Measurements from ENCODE around the gene ARMH1.

The ARMH1 gene

GRCh38 chr1:44678626-44679025 is 4.1 kb downstream of the ARMH1 start:
- Histone ChIP-seq H3K9me3 (no peaks in the 10 kb centered on the region), H3K27me3 (peaks cover 0 to 2% of the 10 kb centered on the region in 2 donors), H3K36me3 (no peaks in the 10 kb centered on the region), H3K27ac (no peak overlapping the region), H3K4me1 (peaks cover 0 to 8% (median 4%) of the 10 kb centered on the region in 4 donors), H3K4me3 (no peak overlapping the region)
- no peak for DNase-seq
- no peak for TF ChIP-seq CTCF (IDR thresholded peaks at IDR 0.05)
- intact Hi-C loops (cut with DNase I; ENCODE audit: low total_unique reads): no loop called here

- Histone ChIP-seq H3K4me1 (peaks cover 0 to 8% (median 4%) of the 10 kb centered on the region in 4 donors), H3K4me3 (no peak overlapping the region), H3K9me3 (no peaks in the 10 kb centered on the region), H3K27me3 (no peaks in the 10 kb centered on the region), H3K27ac (no peak overlapping the region), H3K36me3 (no peaks in the 10 kb centered on the region)
- intact Hi-C loops (cut with DNase I; ENCODE audit: low total_unique reads): no loop called here
- no peak for DNase-seq
- TF ChIP-seq CTCF (IDR thresholded peaks at IDR 0.05): no peak
Observed at GRCh38 chr1:44679468-44679867, 5.0 kb downstream of the ARMH1 start.

GRCh38 chr1:44681905-44682882 is 7.7 kb downstream of the ARMH1 start:
- Histone ChIP-seq H3K9me3 (no peaks in the 10 kb centered on the region), H3K27me3 (no peaks in the 10 kb centered on the region), H3K36me3 (no peaks in the 10 kb centered on the region), H3K27ac (no peak overlapping the region), H3K4me3 (no peak overlapping the region), H3K4me1 (no peaks in the 10 kb centered on the region)
- intact Hi-C loops (cut with DNase I; ENCODE audit: low total_unique reads): no loop called here
- DNase-seq: no peak
- TF ChIP-seq CTCF (IDR thresholded peaks at IDR 0.05): no peak

- no peak overlapping the region for H3K27ac ChIP-seq
- no peak overlapping the region for H3K4me3 ChIP-seq
- H3K36me3 ChIP-seq: no peaks in the 10 kb centered on the region
- no peaks in the 10 kb centered on the region for H3K27me3 ChIP-seq
- no peaks in the 10 kb centered on the region for H3K4me1 ChIP-seq
- DNase-seq: no peak
- intact Hi-C loops (cut with DNase I; ENCODE audit: low total_unique reads): no loop called here
- no peaks in the 10 kb centered on the region for H3K9me3 ChIP-seq
- TF ChIP-seq CTCF (IDR thresholded peaks at IDR 0.05): no peak
Observed at GRCh38 chr1:44682883-44683265, 8.4 kb downstream of the ARMH1 start.

GRCh38 chr1:44684525-44684924 is 10.0 kb downstream of the ARMH1 start:
- TF ChIP-seq CTCF (IDR thresholded peaks at IDR 0.05): no peak
- no peak for DNase-seq

More at GRCh38 chr1:44684525-44684924, 10.0 kb downstream of the ARMH1 start:
- H3K4me1 ChIP-seq: no peaks in the 10 kb centered on the region
- no peaks in the 10 kb centered on the region for H3K27me3 ChIP-seq
- H3K4me3 ChIP-seq: no peak overlapping the region
- H3K36me3 ChIP-seq: no peaks in the 10 kb centered on the region
- H3K27ac ChIP-seq: no peak overlapping the region
- no peaks in the 10 kb centered on the region for H3K9me3 ChIP-seq
- intact Hi-C loops (cut with DNase I; ENCODE audit: low total_unique reads): no loop called here
